Skeletal muscle tissue (tissue), 5 donors: ENCODE data around the gene SMIM10L2A. TPM values are rescaled to one million over a fixed set of nuclear protein-coding genes. Genes with fewer than 3 reads are reported as not detected.
"Not testable (repeated sequence)": the region's sequence is repeated elsewhere in the genome, so short reads cannot be mapped to it uniquely, and the experiment has no call there.

Source experiments
- H3K27ac ChIP-seq: one replicate; pipeline ENCODE4 v1.7.0; 2013; ENCODE audit warnings: mild to moderate bottlenecking, low read depth, low read length, inconsistent platforms
- H3K27me3 ChIP-seq, 3 donors: one replicate each; pipeline ENCODE4 v1.7.0; 2013; ENCODE audit warnings: low read length in 3 of 3; ENCODE audit not compliant: control insufficient read depth in 3 of 3, insufficient read depth in 3 of 3
- H3K36me3 ChIP-seq, 3 donors: one replicate each; pipeline ENCODE4 v1.7.0; 2013; ENCODE audit warnings: low read length in 3 of 3; ENCODE audit not compliant: control insufficient read depth in 3 of 3, insufficient read depth in 3 of 3
- H3K4me1 ChIP-seq, 3 donors: one replicate each; pipeline ENCODE4 v1.7.0; 2013; ENCODE audit warnings: low read length in 3 of 3, mild to moderate bottlenecking in 3 of 3; ENCODE audit not compliant: control insufficient read depth in 3 of 3, insufficient read depth in 3 of 3
- H3K4me3 ChIP-seq, 3 donors: one replicate each; pipeline ENCODE4 v1.7.0; 2013; ENCODE audit warnings: low read length in 3 of 3
- H3K9ac ChIP-seq, 3 donors: one replicate each; pipeline ENCODE4 v1.7.0; 2013; ENCODE audit warnings: low read length in 3 of 3, mild to moderate bottlenecking in 3 of 3, moderate library complexity in 2 of 3, low read depth in 1 of 3
- H3K9me3 ChIP-seq, 3 donors: one replicate each; pipeline ENCODE4 v1.7.0; 2013; ENCODE audit warnings: low read length in 3 of 3; ENCODE audit not compliant: control insufficient read depth in 3 of 3
- small RNA-seq: library from RNA; depleted of rRNA; stranded (forward); fragments of <200 nt; gene quantifications from one replicate; pipeline ENCODE3, GENCODE V24; 2014
- total RNA-seq: library from RNA; depleted of rRNA; stranded (reverse); fragments of >200 nt; gene quantifications from one replicate; pipeline ENCODE4 v1.2.3, GENCODE V29; 2014
- donor health status: Osteomylitis.

SMIM10L2A gene
- total RNA-seq, 1 donor from 2014 or later, result 1.6 TPM

- no peaks in the 10 kb centered on the region for H3K36me3 ChIP-seq
- no peaks in the 10 kb centered on the region for H3K27me3 ChIP-seq
- no peaks in the 10 kb centered on the region for H3K4me1 ChIP-seq
- no peak overlapping the region for H3K9ac ChIP-seq
- H3K9me3 ChIP-seq, result no peaks in the 10 kb centered on the region
- no peak overlapping the region for H3K27ac ChIP-seq
- no peak overlapping the region for H3K4me3 ChIP-seq
Observed at GRCh38 chrX:135438734-135439043, 16.9 kb downstream of the SMIM10L2A start.

- no peaks in the 10 kb centered on the region for H3K4me1 ChIP-seq
- H3K27ac ChIP-seq, result no peak overlapping the region
- H3K9me3 ChIP-seq, result no peaks in the 10 kb centered on the region
- no peak overlapping the region for H3K9ac ChIP-seq
- H3K36me3 ChIP-seq, result no peaks in the 10 kb centered on the region
- no peak overlapping the region for H3K4me3 ChIP-seq
- peaks cover 0 to 6% (median 0%) of the 10 kb centered on the region in 3 donors for H3K27me3 ChIP-seq
Observed at GRCh38 chrX:135449637-135450550, 28.1 kb downstream of the SMIM10L2A start.

GRCh38 chrX:135453381-135453780 lies 31.6 kb downstream of the SMIM10L2A start:
- Histone ChIP-seq H3K4me3 (no peak overlapping the region), H3K9me3 (no peaks in the 10 kb centered on the region), H3K4me1 (no peaks in the 10 kb centered on the region), H3K27me3 (peaks cover 0 to 6% (median 0%) of the 10 kb centered on the region in 3 donors), H3K9ac (no peak overlapping the region), H3K36me3 (no peaks in the 10 kb centered on the region), H3K27ac (no peak overlapping the region)

GRCh38 chrX:135454816-135455215 lies 33.1 kb downstream of the SMIM10L2A start:
- Histone ChIP-seq H3K9ac (no peak overlapping the region), H3K36me3 (no peaks in the 10 kb centered on the region), H3K4me3 (no peak overlapping the region), H3K27ac (no peak overlapping the region), H3K9me3 (no peaks in the 10 kb centered on the region), H3K4me1 (no peaks in the 10 kb centered on the region), H3K27me3 (peaks cover 0 to 4% (median 0%) of the 10 kb centered on the region in 3 donors)

DNA sequence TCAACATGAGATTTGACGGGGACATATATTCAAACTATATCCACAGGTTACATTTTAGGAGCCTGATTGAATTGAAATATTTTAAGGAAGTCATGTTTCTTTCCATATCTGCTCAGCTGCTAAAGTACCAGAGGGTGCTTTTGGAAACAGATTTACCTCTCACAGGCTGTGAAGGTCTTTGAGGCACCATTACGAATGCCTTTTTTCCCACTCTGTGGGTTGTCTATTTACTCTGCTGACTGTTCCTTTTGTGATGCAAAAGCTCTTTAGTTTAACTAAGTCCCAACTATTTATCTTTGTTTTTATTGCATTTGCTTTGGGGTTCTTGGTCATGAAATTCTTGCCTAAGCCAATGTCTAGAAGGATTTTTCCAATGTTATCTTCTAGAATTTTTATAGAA lies 40.0 kb downstream of the SMIM10L2A start:
- not testable (repeated sequence) for H3K9me3 ChIP-seq, H3K9ac ChIP-seq, H3K4me1 ChIP-seq, H3K27ac ChIP-seq, H3K36me3 ChIP-seq, H3K4me3 ChIP-seq, H3K27me3 ChIP-seq

- H3K36me3 ChIP-seq, result no peaks in the 10 kb centered on the region
- no peak overlapping the region for H3K4me3 ChIP-seq
- peaks cover 0 to 3% (median 0%) of the 10 kb centered on the region in 3 donors for H3K27me3 ChIP-seq
- no peaks in the 10 kb centered on the region for H3K4me1 ChIP-seq
- H3K27ac ChIP-seq, result no peak overlapping the region
- no peaks in the 10 kb centered on the region for H3K9me3 ChIP-seq
- H3K9ac ChIP-seq, result no peak overlapping the region
Observed at GRCh38 chrX:135463937-135464336, 42.2 kb downstream of the SMIM10L2A start.

DNA sequence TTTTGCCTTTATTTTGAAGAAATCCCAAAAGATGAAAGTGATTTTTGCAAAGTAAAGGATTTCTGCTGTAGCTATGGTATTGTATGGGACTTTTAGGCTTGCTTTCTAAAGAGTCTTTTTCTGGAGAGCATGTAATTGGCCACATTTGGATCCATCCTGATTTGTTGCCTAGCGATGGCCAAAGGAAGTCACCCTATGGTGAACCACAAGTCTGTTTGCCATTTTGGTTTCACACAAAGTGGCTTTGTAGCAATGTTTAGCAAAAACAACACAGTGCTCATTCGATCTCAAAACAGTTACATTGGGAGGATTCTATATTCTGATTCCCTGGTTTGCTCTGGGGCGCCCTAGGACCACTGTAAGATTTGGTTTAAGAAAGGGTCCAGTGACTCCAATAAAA lies 54.6 kb downstream of the SMIM10L2A start:
- Histone ChIP-seq H3K9me3 (no peaks in the 10 kb centered on the region), H3K36me3 (no peaks in the 10 kb centered on the region), H3K27ac (no peak overlapping the region), H3K27me3 (no peaks in the 10 kb centered on the region), H3K9ac (no peak overlapping the region), H3K4me3 (no peak overlapping the region), H3K4me1 (no peaks in the 10 kb centered on the region)

GRCh38 chrX:135477576-135477975 lies 55.8 kb downstream of the SMIM10L2A start:
- H3K36me3 ChIP-seq, result no peaks in the 10 kb centered on the region
- H3K4me1 ChIP-seq, result no peaks in the 10 kb centered on the region
- no peak overlapping the region for H3K4me3 ChIP-seq
- H3K9ac ChIP-seq, result no peak overlapping the region
- no peak overlapping the region for H3K27ac ChIP-seq
- no peaks in the 10 kb centered on the region for H3K9me3 ChIP-seq
- no peaks in the 10 kb centered on the region for H3K27me3 ChIP-seq

Small RNA genes within 50 kb of the gene (small RNA-seq; reads per million reads assigned to genes)
- not detected for gene RNA5SP515

Other genes with a start within 250 kb of the SMIM10L2A start
- not detected for gene ETDA, start 169.9 kb upstream of the SMIM10L2A start, total RNA-seq
- not detected for gene ETDC, start 112.5 kb upstream of the SMIM10L2A start, total RNA-seq
- gene ZNF75D, start 77.8 kb upstream of the SMIM10L2A start, total RNA-seq, result 5.7 TPM
- gene ZNF449, start 77.1 kb upstream of the SMIM10L2A start, total RNA-seq, result 15.1 TPM
- 11.5 TPM for gene INTS6L, start 98.7 kb downstream of the SMIM10L2A start, total RNA-seq